Activated CD8-positive, alpha-beta T cell treated with anti-CD3 and anti-CD28 coated beads for 36 hours (primary cell): ENCODE results near the gene AMBN. TPM values are rescaled to one million over a fixed set of nuclear protein-coding genes. Genes with fewer than 3 reads are reported as not detected.
"Not testable (repeated sequence)": the region's sequence is repeated elsewhere in the genome, so short reads cannot be mapped to it uniquely, and the experiment has no call there.

ENCODE experiments used
- ATAC-seq: fragments of 200-7000 bp; cut with Tn5 transposase; one replicate; pipeline ENCODE4 v1.10.0; 2021; ENCODE audit warnings: mild to moderate bottlenecking, moderate library complexity
- CTCF ChIA-PET: fragments of 350-600 bp; sonication (Branson Sonifier 250); formaldehyde crosslinking; loops from one replicate; lab custom pipeline; 2021; ENCODE audit warnings: antibody characterized with exemption; lab: Charles Lee
- POLR2A ChIA-PET: fragments of 350-600 bp; sonication (Branson Sonifier 250); formaldehyde crosslinking; loops from one replicate; lab custom pipeline; 2021; ENCODE audit warnings: antibody characterized with exemption; lab: Charles Lee
- DNase-seq: peaks from one replicate; pipeline ENCODE4 v3.0.0-alpha.2; 2020
- H3K27ac Mint-ChIP-seq: one replicate; pipeline ENCODE4 v1.8.0; 2021; ENCODE audit warnings: mild to moderate bottlenecking, mixed read lengths
- H3K27me3 Mint-ChIP-seq: one replicate; pipeline ENCODE4 v1.8.0; 2021; ENCODE audit warnings: mixed read lengths
- H3K36me3 Mint-ChIP-seq: one replicate; pipeline ENCODE4 v1.8.0; 2021; ENCODE audit warnings: low read depth, mixed read lengths
- H3K4me1 Mint-ChIP-seq: one replicate; pipeline ENCODE4 v1.8.0; 2021; ENCODE audit warnings: low read depth, mixed read lengths
- H3K4me3 Mint-ChIP-seq: one replicate; pipeline ENCODE4 v1.8.0; 2021; ENCODE audit warnings: mild to moderate bottlenecking, moderate library complexity, mixed read lengths
- H3K9me3 Mint-ChIP-seq: one replicate; pipeline ENCODE4 v1.8.0; 2021; ENCODE audit warnings: mixed read lengths
- CTCF ChIP-seq: fragments of 200-600 bp; IDR thresholded peaks from one replicate; pipeline ENCODE4 v1.8.0; 2022; ENCODE audit warnings: antibody characterized with exemption, mild to moderate bottlenecking
- intact Hi-C: fragments of 100-400 bp; cut with micrococcal nuclease; formaldehyde crosslinking; loops from one replicate; pipeline ENCODE4 v1.10.0; 2022
- total RNA-seq, 2 experiments: library from RNA; stranded (reverse); gene quantifications; one replicate each; pipeline ENCODE4 v1.2.3, GENCODE V29; 2021

AMBN gene
- total RNA-seq, 2 experiments from 2014 or later, result not detected

GRCh38 chr4:70632028-70632427 is 40.0 kb downstream of the AMBN start:
- Mint-ChIP-seq H3K27me3 (peaks cover 6% of the 10 kb centered on the region), H3K27ac (no peak overlapping the region), H3K36me3 (no peaks in the 10 kb centered on the region), H3K4me3 (no peak overlapping the region), H3K4me1 (peaks cover 6% of the 10 kb centered on the region), H3K9me3 (no peaks in the 10 kb centered on the region)
- DNase-seq (no peak), ATAC-seq (no peak)
- TF ChIP-seq CTCF, result no peak
- intact Hi-C loops, result no loop called here
- POLR2A ChIA-PET, result no interaction called here
- CTCF ChIA-PET, result interaction anchor here (1.0 kb wide), 1 partner anchor 17 kb away, joined by 4 read pairs; no protein-coding TSS in a partner anchor

- ATAC-seq (no peak), DNase-seq (no peak)
- TF ChIP-seq CTCF, result no peak
- POLR2A ChIA-PET, result no interaction called here
- Mint-ChIP-seq H3K9me3 (no peaks in the 10 kb centered on the region), H3K27me3 (peaks cover 6% of the 10 kb centered on the region), H3K36me3 (no peaks in the 10 kb centered on the region), H3K4me3 (no peak overlapping the region), H3K4me1 (peaks cover under 1% of the 10 kb centered on the region), H3K27ac (no peak overlapping the region)
- intact Hi-C loops, result no loop called here
- CTCF ChIA-PET, result no interaction called here
Observed at GRCh38 chr4:70634482-70634881, 42.4 kb downstream of the AMBN start.

- Mint-ChIP-seq H3K27ac (no peak overlapping the region), H3K4me1 (peaks cover 13% of the 10 kb centered on the region), H3K9me3 (no peaks in the 10 kb centered on the region), H3K4me3 (no peak overlapping the region), H3K27me3 (peaks cover 4% of the 10 kb centered on the region), H3K36me3 (no peaks in the 10 kb centered on the region)
- intact Hi-C loops, result no loop called here
- ChIA-PET POLR2A (no interaction called here), CTCF (no interaction called here)
- TF ChIP-seq CTCF, result no peak
- ATAC-seq, result no peak
- no peak for DNase-seq
Observed at GRCh38 chr4:70637239-70637913, 45.3 kb downstream of the AMBN start.

GRCh38 chr4:70640192-70640591 is 48.1 kb downstream of the AMBN start:
- intact Hi-C loops, result no loop called here
- peak; percentile 69 for ATAC-seq
- TF ChIP-seq CTCF, result no peak
- H3K27ac Mint-ChIP-seq, result no peak overlapping the region
- H3K4me1 Mint-ChIP-seq, result peaks cover 13% of the 10 kb centered on the region
- CTCF ChIA-PET, result no interaction called here
- H3K9me3 Mint-ChIP-seq, result no peaks in the 10 kb centered on the region
- POLR2A ChIA-PET, result interaction anchor here (0.6 kb wide), 1 partner anchor 118 kb away, joined by 3 read pairs; no protein-coding TSS in a partner anchor
- H3K36me3 Mint-ChIP-seq, result no peaks in the 10 kb centered on the region
- H3K4me3 Mint-ChIP-seq, result no peak overlapping the region
- DNase-seq, result no peak
- H3K27me3 Mint-ChIP-seq, result peaks cover 1% of the 10 kb centered on the region

GRCh38 chr4:70650741-70651140 is 58.7 kb downstream of the AMBN start:
- H3K9me3 Mint-ChIP-seq, ATAC-seq, POLR2A ChIA-PET, H3K4me3 Mint-ChIP-seq, DNase-seq, H3K36me3 Mint-ChIP-seq, H3K27me3 Mint-ChIP-seq, H3K27ac Mint-ChIP-seq, H3K4me1 Mint-ChIP-seq: not testable (repeated sequence)
- CTCF ChIA-PET, result interaction anchor here (1.1 kb wide), 2 partner anchors 17 to 354 kb away, joined by 3 read pairs; no protein-coding TSS in a partner anchor
- intact Hi-C loops, result loop anchor here (5.0 kb wide), 1 partner anchor 37 kb away; the partner anchor contains the start of gene UTP3
